ENCODE data around the gene BBS12.

DNA sequence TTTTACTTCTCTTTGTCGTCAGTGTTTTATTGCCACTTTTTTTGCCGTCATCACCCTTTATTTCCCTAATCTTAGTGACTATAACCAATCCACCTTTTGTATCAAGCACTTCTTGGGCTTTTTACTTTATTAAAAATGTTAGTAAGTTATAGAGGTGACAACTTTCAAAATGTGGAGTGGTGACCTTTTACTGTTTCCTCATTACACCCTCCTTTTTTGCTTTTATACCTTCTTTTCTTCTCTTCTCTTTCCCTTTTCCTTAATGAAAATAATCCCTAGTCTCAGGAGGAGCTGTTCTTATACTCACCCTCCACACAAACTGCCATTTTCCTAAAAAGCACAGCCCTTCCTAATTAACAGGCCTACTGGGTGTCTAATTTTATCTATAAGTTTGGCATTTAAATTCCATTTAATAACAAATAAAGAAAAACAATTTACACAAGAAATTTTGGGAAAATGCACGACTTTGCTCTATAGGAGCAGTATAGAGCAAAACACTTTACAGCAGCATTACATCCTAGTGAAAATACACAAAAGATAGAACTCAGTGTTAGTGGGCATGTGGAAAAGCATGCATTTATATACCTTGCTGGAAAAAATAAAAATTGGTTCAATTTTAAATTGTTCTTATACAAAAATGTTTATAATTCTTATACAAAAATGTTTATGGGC, 27.3 kb downstream of the BBS12 start:
- TF ChIP-seq SUZ12 (IDR thresholded peaks at IDR 0.05; ENCODE audit: extremely low read depth, insufficient read depth, insufficient read length), result no peak
- no peak for TF ChIP-seq ZNF274 (IDR thresholded peaks at IDR 0.05; ENCODE audit: low read depth, low read length)

All from NT2/D1 (cell line).